Tibial nerve (tissue), 3 donors: ENCODE results near the gene SNRNP25.

ENCODE experiments used
- CTCF ChIP-seq, 5 experiments: fragments of 200-600 bp in 3 of 5; fragments of 450-650 bp in 2 of 5; sonication (generic) in 3 of 5; IDR thresholded peaks; one replicate each; pipeline ENCODE4 v1.5.1; 2016 to 2019; ENCODE audit warnings: antibody characterized with exemption in 5 of 5, mild to moderate bottlenecking in 3 of 5, moderate library complexity in 2 of 5
- POLR2A ChIP-seq, 2 donors: fragments of 450-650 bp; IDR thresholded peaks; one replicate each; pipeline ENCODE4 v1.6.1; 2017; ENCODE audit warnings: antibody characterized with exemption in 2 of 2, mild to moderate bottlenecking in 2 of 2, moderate library complexity in 2 of 2

- no peak for TF ChIP-seq POLR2A (IDR thresholded peaks at IDR 0.05)
- no peak for TF ChIP-seq CTCF (IDR thresholded peaks at IDR 0.05)
These were observed 17.5 kb downstream of the SNRNP25 start for GRCh38 chr16:71210-71539.
